HG03457 (cell line): Measurements from ENCODE around the gene USH2A.

Experiments
- ATAC-seq: cut with Tn5 transposase; IDR thresholded peaks from one replicate; pipeline ENCODE4 v1.9.1; 2021; ENCODE audit warnings: moderate number of reproducible peaks; ENCODE audit not compliant: unreplicated experiment

The USH2A gene

GRCh38 chr1:216422821-216423520 is at the start of gene USH2A:
TSS of gene USH2A (minus strand) at chr1:216423448. CDS start at chr1:216422336, 1,112 bp downstream.
- ATAC-seq = no peak

GRCh38 chr1:216466162-216466801 is 43.0 kb upstream of the USH2A start:
- ATAC-seq = no peak

GRCh38 chr1:216464489-216464888 is 41.2 kb upstream of the USH2A start:
- no peak for ATAC-seq

GRCh38 chr1:216462066-216462775 is 39.0 kb upstream of the USH2A start:
- no peak for ATAC-seq

GRCh38 chr1:216461466-216461865 is 38.2 kb upstream of the USH2A start:
- no peak for ATAC-seq

GRCh38 chr1:216459651-216460207 is 36.5 kb upstream of the USH2A start:
- no peak for ATAC-seq

- no peak for ATAC-seq
These were observed 35.6 kb upstream of the USH2A start for GRCh38 chr1:216458812-216459211.

GRCh38 chr1:216457356-216457755 is 34.1 kb upstream of the USH2A start:
- no peak for ATAC-seq

- ATAC-seq = no peak
These were observed 33.4 kb upstream of the USH2A start for GRCh38 chr1:216456682-216457081.

- ATAC-seq = no peak
These were observed 30.5 kb upstream of the USH2A start for GRCh38 chr1:216453777-216454176.

- ATAC-seq = no peak
These were observed 27.0 kb upstream of the USH2A start for GRCh38 chr1:216450227-216450626.

GRCh38 chr1:216448011-216448510 is 24.8 kb upstream of the USH2A start:
- no peak for ATAC-seq

- ATAC-seq = no peak
These were observed 14.4 kb upstream of the USH2A start for GRCh38 chr1:216437603-216438002.

- no peak for ATAC-seq
These were observed 11.0 kb upstream of the USH2A start for GRCh38 chr1:216434232-216434631.

- ATAC-seq = no peak
These were observed 9.9 kb upstream of the USH2A start for GRCh38 chr1:216433175-216433574.

GRCh38 chr1:216430744-216431143 is 7.5 kb upstream of the USH2A start:
- ATAC-seq = no peak

- no peak for ATAC-seq
These were observed 2.3 kb upstream of the USH2A start for GRCh38 chr1:216425577-216425976.

GRCh38 chr1:216420746-216421145 is 2.5 kb downstream of the USH2A start:
- ATAC-seq = no peak

GRCh38 chr1:216420263-216420662 is 3.0 kb downstream of the USH2A start:
- no peak for ATAC-seq

- ATAC-seq = no peak
These were observed 6.8 kb downstream of the USH2A start for GRCh38 chr1:216416488-216416887.

GRCh38 chr1:216410026-216410425 is 13.2 kb downstream of the USH2A start:
- no peak for ATAC-seq
